ENCODE data around the gene CLASRP.

The CLASRP gene

DNA sequence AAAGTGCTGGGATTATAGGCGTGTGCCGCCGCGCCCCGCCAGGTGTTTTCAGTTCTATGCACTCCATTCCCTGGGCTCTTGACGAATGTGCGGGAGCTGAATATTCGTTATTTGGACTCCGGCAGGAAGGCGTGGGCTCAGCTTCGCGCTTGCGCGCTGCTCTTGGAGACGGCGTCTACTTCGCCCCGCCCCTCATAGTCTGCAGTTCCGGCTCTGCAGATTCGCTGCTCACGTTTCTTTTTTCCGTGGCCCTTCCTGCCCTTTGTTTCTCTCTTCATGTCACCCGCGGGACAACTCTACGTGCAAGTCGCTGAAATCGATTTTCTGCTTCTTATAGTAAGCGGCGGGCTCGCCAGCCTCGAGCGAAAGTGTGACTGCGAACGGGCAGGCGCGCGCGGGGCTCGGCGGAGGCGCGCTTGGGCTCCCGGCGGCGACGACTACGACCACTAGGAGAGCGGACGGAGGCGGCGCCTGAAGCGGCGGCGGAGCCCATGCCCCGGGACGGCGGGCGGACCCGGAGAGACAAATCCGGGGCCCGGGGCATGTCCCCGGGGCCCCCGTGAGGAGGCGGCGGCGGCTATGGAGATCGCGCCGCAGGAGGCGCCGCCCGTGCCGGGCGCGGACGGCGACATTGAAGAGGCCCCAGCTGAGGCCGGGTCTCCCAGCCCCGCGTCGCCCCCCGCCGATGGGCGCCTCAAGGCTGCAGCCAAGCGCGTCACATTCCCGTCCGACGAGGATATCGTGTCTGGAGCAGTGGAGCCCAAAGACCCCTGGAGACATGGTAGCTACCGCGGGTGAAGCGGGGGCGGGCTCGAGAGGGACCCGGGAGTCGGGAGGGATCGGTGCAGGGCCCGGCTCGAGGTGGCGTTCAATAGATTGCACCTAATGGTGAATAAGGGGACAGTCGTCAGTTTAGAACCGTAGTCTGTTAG is 54.2 kb downstream of the CLASRP start, which contains the start of gene PPP1R37:
PPP1R37 (plus strand) TSS at position 433 of the 932 bp plus-strand sequence; CDS start at position 580, 147 bp downstream.
- Histone ChIP-seq H3K9me3 (ENCODE audit: control insufficient read depth, low read depth, low read length) (no peaks in the 10 kb centered on the region), H3K27ac (ENCODE audit: low read length) (peak within 1 kb of the TSS; percentile 98), H3K36me3 (ENCODE audit: control insufficient read depth, low read depth, low read length) (peaks cover 11% of the 10 kb centered on the region), H3K27me3 (ENCODE audit: control insufficient read depth, insufficient read depth, low read length) (no peaks in the 10 kb centered on the region), H3K4me1 (ENCODE audit: control insufficient read depth, low read depth, low read length) (peaks cover 4% of the 10 kb centered on the region), H3K9ac (ENCODE audit: low read length) (peak within 1 kb of the TSS; percentile 97), H3K4me3 (ENCODE audit: low read length) (peak within 1 kb of the TSS; percentile 85)

DNA sequence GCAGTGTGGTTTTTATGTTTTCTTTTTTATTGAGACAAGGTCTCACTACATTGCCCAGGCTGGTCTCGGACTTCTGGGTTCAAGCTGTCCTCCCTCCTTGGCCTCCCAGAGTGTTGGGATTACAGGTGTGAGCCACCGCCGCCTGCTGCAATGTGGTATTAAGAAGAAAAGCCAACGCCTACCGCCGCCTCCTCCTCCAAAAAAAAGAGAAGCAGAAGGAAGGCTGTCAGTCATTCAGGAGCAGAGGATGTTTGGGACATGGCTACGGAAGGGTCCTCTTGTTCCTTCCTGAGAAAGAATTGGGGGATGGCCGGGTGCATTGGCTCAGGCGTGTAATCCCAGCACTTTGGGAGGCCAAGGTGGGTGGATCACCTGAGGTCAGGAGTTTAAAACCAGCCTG is 55.3 kb downstream of the CLASRP start:
- Histone ChIP-seq H3K36me3 (ENCODE audit: control insufficient read depth, low read depth, low read length) (peaks cover 4% of the 10 kb centered on the region), H3K27me3 (ENCODE audit: control insufficient read depth, insufficient read depth, low read length) (no peaks in the 10 kb centered on the region), H3K27ac (ENCODE audit: low read length) (no peak overlapping the region), H3K9me3 (ENCODE audit: control insufficient read depth, low read depth, low read length) (no peaks in the 10 kb centered on the region), H3K9ac (ENCODE audit: low read length) (peak overlapping the region; percentile 97), H3K4me3 (ENCODE audit: low read length) (peak overlapping the region; percentile 85), H3K4me1 (ENCODE audit: control insufficient read depth, low read depth, low read length) (peaks cover 8% of the 10 kb centered on the region)

DNA sequence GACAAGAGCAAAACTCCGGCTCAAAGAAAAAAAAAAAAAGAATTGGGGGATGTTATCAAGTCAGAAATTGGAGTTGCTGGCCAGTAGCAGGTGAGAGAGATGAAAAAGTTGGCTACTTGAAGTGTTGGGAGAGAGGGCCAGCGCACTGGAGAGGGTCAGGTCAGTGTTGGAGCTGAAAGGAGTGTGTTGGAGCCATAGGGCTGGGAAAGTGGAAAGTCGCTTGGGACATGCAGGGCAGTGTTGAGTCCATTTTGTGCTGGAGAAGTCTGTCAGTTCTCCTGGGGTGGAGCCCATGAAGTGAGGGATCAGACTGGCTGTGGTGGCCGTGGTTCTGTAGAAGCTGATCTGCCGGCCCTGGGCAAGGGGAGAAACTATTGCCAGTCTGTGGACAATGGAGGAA is 55.9 kb downstream of the CLASRP start:
- H3K4me3 ChIP-seq (ENCODE audit: low read length), result peak overlapping the region; percentile 85
- peaks cover 8% of the 10 kb centered on the region for H3K4me1 ChIP-seq (ENCODE audit: control insufficient read depth, low read depth, low read length)
- H3K27me3 ChIP-seq (ENCODE audit: control insufficient read depth, insufficient read depth, low read length), result no peaks in the 10 kb centered on the region
- peaks cover 4% of the 10 kb centered on the region for H3K36me3 ChIP-seq (ENCODE audit: control insufficient read depth, low read depth, low read length)
- no peaks in the 10 kb centered on the region for H3K9me3 ChIP-seq (ENCODE audit: control insufficient read depth, low read depth, low read length)
- no peak overlapping the region for H3K9ac ChIP-seq (ENCODE audit: low read length)
- no peak overlapping the region for H3K27ac ChIP-seq (ENCODE audit: low read length)

DNA sequence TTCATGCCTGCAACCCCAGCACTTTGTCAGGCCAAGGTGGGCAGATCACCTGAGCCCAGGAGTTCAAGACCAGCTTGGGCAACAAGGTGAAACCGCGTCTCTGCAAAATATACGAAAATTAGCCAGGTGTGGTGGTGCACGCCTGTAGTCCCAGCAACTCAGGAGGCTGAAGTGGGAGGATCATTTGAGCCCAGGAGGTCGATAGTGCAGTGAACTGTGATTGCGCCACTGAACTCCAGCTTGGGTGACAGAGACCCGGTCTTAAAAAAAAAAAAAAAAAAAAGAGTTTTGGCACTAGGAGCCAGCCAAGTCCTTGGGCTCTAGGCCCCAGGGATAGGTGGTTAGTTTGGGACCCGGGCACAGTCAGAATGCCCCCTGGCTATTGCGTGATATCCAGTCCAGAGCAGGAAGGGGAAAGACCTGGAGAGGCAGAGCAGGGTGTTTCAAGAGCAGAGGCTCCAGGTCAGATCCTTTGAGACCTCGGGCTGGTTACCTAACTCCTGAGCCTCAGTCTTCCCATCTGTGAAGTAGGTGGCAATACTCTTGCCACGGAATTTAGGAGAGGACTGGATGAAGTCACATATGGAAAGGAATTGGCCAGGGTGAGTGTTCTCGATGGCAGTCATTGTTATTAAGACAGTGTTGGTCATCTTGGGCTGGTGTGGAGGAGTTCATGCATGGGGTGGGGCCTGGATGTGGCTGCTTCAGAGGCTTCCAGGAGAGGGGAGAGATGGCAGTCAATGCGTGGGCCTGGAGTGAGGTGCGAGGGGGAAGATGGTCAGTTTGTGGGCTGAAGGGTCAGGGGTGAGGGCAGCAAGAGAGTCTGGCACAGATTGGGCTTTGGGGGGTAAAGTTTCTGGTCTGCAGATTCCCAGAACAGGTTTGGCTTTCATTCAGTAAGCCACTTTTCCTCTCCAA is 56.9 kb downstream of the CLASRP start:
- H3K9me3 ChIP-seq (ENCODE audit: control insufficient read depth, low read depth, low read length), result no peaks in the 10 kb centered on the region
- no peak overlapping the region for H3K9ac ChIP-seq (ENCODE audit: low read length)
- H3K27ac ChIP-seq (ENCODE audit: low read length), result no peak overlapping the region
- H3K27me3 ChIP-seq (ENCODE audit: control insufficient read depth, insufficient read depth, low read length), result no peaks in the 10 kb centered on the region
- peaks cover 7% of the 10 kb centered on the region for H3K4me1 ChIP-seq (ENCODE audit: control insufficient read depth, low read depth, low read length)
- H3K4me3 ChIP-seq (ENCODE audit: low read length), result no peak overlapping the region
- no peaks in the 10 kb centered on the region for H3K36me3 ChIP-seq (ENCODE audit: control insufficient read depth, low read depth, low read length)

DNA sequence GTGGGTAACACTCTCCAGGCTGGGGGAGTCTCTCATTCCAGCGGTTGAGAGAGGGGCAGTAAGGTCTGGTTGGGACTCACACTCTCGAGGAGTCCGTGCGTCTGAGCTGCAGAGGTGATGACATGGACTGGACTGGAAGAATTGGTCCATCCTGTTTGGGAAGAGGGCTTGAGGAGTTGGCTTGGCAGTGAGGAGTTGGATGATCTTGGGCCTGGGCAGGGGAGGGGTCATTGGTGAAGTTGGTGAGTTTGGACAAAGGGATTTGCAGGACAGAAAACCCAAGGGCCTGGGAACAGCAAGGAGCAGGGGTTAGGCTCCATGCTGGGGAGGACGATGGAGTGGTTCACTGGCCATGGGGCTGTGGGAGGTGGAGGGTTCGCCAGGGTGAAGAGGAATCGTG is 57.9 kb downstream of the CLASRP start:
- no peak overlapping the region for H3K27ac ChIP-seq (ENCODE audit: low read length)
- H3K9ac ChIP-seq (ENCODE audit: low read length), result no peak overlapping the region

DNA sequence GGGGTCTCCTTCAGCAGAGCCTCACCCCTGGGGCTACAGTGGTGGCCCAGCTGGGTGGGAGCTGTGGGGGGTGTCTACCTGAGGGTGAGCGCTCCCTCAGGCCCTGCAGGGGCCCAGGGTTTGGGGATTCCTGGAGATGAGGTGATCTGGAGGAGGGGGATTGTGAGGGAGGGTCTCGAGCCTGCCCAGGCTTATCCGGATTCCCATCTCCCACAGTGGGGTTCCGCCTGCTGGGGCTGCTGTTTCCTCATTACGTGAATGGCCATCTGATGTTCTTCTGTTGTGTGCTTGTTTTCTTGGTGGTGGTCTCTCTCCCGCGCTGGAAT is 58.6 kb downstream of the CLASRP start:
- Histone ChIP-seq H3K9me3 (ENCODE audit: control insufficient read depth, low read depth, low read length) (no peaks in the 10 kb centered on the region), H3K27ac (ENCODE audit: low read length) (no peak overlapping the region), H3K27me3 (ENCODE audit: control insufficient read depth, insufficient read depth, low read length) (no peaks in the 10 kb centered on the region), H3K4me1 (ENCODE audit: control insufficient read depth, low read depth, low read length) (peaks cover 7% of the 10 kb centered on the region), H3K4me3 (ENCODE audit: low read length) (no peak overlapping the region), H3K9ac (ENCODE audit: low read length) (no peak overlapping the region), H3K36me3 (ENCODE audit: control insufficient read depth, low read depth, low read length) (no peaks in the 10 kb centered on the region)

More for the DNA sequence above, 57.9 kb downstream of the CLASRP start:
- Histone ChIP-seq H3K36me3 (ENCODE audit: control insufficient read depth, low read depth, low read length) (no peaks in the 10 kb centered on the region), H3K4me3 (ENCODE audit: low read length) (no peak overlapping the region), H3K4me1 (ENCODE audit: control insufficient read depth, low read depth, low read length) (peaks cover 7% of the 10 kb centered on the region), H3K9me3 (ENCODE audit: control insufficient read depth, low read depth, low read length) (no peaks in the 10 kb centered on the region), H3K27me3 (ENCODE audit: control insufficient read depth, insufficient read depth, low read length) (no peaks in the 10 kb centered on the region)

DNA sequence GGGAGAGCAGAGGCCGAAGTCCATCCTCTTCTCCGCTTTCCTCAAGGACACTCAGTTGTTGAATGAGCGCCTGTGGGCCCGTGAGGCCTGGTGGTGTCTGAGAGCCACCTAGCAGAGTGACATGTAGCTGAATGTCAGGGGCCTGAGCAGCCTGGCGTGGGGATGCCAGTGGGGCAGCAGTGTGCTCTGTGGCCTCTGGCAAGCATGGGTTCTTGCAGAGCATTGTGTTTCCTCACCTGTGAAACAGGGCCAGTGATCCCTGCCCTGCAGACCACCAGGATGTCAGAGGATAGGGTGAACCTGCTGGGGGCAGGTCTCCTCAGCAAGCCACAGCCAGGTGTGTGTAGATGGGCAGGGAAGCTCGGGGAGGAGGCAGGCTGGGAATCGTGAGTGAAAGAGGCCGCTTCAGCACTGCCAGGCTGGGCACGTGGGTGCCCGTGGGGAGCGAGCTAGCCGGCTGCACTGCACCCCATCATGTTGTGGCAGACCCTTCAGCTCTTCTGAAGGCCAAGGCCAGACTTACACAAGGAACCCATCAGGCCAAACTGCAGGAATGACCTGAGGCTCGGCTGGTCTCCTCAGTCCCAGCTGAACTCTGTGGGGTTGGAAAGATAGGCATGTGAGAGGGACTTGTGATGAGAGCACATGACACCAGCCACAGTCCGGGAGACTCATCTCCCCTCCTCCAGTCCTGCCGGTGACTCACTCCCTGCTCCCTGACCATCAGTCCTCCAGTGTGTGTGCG is 59.1 kb downstream of the CLASRP start:
- no peaks in the 10 kb centered on the region for H3K9me3 ChIP-seq (ENCODE audit: control insufficient read depth, low read depth, low read length)
- H3K27ac ChIP-seq (ENCODE audit: low read length), result no peak overlapping the region
- no peak overlapping the region for H3K9ac ChIP-seq (ENCODE audit: low read length)
- no peaks in the 10 kb centered on the region for H3K36me3 ChIP-seq (ENCODE audit: control insufficient read depth, low read depth, low read length)
- no peaks in the 10 kb centered on the region for H3K27me3 ChIP-seq (ENCODE audit: control insufficient read depth, insufficient read depth, low read length)
- peaks cover 7% of the 10 kb centered on the region for H3K4me1 ChIP-seq (ENCODE audit: control insufficient read depth, low read depth, low read length)
- no peak overlapping the region for H3K4me3 ChIP-seq (ENCODE audit: low read length)

DNA sequence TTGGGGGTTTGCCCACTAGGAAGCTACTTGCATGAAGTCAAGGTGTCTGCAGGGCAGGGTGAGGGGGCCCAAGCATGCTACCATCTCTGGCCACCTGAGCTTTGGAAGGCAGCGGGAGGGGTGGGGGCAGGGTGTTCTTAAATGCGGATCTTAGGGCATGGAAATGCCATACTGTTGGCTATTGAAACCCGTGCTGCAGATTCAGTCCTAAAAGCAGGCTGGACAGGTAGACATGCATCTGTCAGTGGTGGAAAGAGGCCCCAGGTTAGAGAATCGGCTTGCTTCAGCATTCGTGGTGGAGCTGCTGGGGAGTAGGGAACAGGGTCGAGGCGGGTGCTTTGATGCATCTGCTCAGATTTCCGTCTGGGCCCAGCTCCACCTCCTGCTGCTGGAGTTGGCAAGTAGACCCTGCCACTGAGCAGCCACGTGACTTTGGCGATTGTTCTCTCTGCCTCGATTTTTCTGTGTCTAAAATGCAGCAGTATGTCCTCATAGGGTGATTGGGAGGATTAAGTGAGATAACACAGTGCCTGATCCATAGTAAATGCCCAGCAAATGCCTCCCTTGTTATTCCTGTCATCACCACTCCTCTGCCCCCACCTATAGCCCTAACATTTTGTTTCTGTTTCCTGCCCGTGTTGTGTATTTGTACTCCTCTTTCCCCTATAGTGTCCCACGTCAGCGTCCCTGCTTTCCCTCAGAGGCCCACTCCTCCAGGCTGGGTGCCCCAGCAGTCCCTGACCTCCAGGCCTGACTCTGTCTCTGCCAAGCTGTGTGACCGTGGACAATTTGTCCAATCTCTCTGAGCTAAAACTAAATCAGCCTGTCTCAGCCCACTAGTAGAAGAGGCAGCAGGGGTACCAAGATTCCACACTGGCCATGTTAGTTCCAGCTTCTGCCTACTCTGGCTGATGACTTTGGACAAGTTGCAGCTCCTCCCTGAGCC is 59.9 kb downstream of the CLASRP start:
- Histone ChIP-seq H3K36me3 (ENCODE audit: control insufficient read depth, low read depth, low read length) (no peaks in the 10 kb centered on the region), H3K9ac (ENCODE audit: low read length) (no peak overlapping the region), H3K9me3 (ENCODE audit: control insufficient read depth, low read depth, low read length) (no peaks in the 10 kb centered on the region), H3K27ac (ENCODE audit: low read length) (no peak overlapping the region), H3K4me1 (ENCODE audit: control insufficient read depth, low read depth, low read length) (peaks cover 7% of the 10 kb centered on the region), H3K27me3 (ENCODE audit: control insufficient read depth, insufficient read depth, low read length) (no peaks in the 10 kb centered on the region), H3K4me3 (ENCODE audit: low read length) (no peak overlapping the region)

DNA sequence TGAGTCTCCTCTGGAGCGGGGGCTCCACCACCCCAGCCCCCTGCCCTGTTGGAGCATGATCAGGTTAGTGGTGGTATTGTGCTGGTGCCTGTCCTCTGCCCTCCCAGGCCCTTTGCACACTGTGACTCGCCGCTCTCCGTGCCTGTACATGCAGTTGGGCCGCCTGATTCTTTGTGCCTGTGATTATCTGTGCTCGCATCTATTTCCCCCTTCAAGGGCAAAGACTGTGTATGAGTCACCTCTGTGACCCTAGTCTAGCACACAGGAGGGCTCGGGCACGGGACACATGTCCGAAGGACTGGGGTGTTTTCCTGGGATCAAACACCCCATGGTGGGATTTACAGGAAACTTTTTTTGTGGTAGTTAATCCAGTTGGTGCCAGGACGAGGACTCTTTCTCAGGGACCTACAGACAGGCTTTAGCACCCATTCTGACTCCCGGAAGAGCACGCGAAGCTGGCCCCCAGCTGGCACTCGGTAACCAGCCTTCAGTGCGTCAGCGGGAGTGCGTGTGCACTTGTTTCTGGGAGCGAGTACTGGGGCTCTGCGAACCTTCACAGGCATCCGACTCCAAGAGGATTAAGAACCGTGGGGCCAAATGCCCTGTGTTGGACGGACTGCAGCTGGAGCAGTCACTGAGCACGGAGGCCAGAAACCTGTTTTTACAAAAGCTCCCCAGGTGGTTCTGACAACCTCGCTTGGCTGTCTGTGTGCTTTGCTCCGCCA is 60.8 kb downstream of the CLASRP start:
- Histone ChIP-seq H3K9me3 (ENCODE audit: control insufficient read depth, low read depth, low read length) (no peaks in the 10 kb centered on the region), H3K27me3 (ENCODE audit: control insufficient read depth, insufficient read depth, low read length) (no peaks in the 10 kb centered on the region), H3K9ac (ENCODE audit: low read length) (no peak overlapping the region), H3K36me3 (ENCODE audit: control insufficient read depth, low read depth, low read length) (no peaks in the 10 kb centered on the region), H3K4me3 (ENCODE audit: low read length) (no peak overlapping the region), H3K27ac (ENCODE audit: low read length) (no peak overlapping the region), H3K4me1 (ENCODE audit: control insufficient read depth, low read depth, low read length) (peaks cover 9% of the 10 kb centered on the region)

DNA sequence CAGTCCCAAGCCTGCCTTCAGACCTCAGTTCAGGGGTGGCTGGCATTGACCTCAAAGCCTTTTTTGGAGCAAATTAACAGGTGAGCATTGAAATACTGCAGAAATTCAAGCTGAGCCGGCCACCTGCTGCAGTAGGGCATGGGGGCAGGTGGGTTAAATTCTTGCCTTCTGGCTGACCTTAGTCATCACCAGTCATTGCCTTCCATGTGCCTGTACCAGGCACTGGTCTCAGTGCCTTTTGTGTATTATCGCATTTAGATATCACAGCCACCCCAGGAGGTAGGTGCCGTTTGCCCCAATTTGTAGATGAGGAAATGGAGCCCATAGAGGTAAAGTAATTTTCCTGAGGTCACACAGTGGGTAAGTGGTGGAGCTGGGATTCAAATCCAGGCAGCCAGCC is 61.4 kb downstream of the CLASRP start:
- Histone ChIP-seq H3K9ac (ENCODE audit: low read length) (no peak overlapping the region), H3K4me1 (ENCODE audit: control insufficient read depth, low read depth, low read length) (peaks cover 9% of the 10 kb centered on the region), H3K36me3 (ENCODE audit: control insufficient read depth, low read depth, low read length) (no peaks in the 10 kb centered on the region), H3K27me3 (ENCODE audit: control insufficient read depth, insufficient read depth, low read length) (no peaks in the 10 kb centered on the region), H3K4me3 (ENCODE audit: low read length) (no peak overlapping the region), H3K9me3 (ENCODE audit: control insufficient read depth, low read depth, low read length) (no peaks in the 10 kb centered on the region), H3K27ac (ENCODE audit: low read length) (no peak overlapping the region)

Measured in iPS-18a (cell line).